Mesothelial cell of epicardium (in vitro differentiated cells): ENCODE results near the gene SLC24A5. TPM values are rescaled to one million over a fixed set of nuclear protein-coding genes. Genes with fewer than 3 reads are reported as not detected.

Experiments
- DNase-seq, 2 experiments: peaks; one replicate each; pipeline ENCODE4 v3.0.0; 2021; ENCODE audit warnings: low spot score in 2 of 2; ENCODE audit not compliant: unreplicated experiment in 2 of 2
- H3K27ac Mint-ChIP-seq: 2 replicates; pipeline ENCODE4 v1.8.0; 2021; ENCODE audit warnings: mixed read lengths
- H3K27me3 Mint-ChIP-seq: 2 replicates; pipeline ENCODE4 v1.8.0; 2021; ENCODE audit warnings: low read depth, mixed read lengths
- H3K36me3 Mint-ChIP-seq: 2 replicates; pipeline ENCODE4 v1.8.0; 2021; ENCODE audit warnings: mixed read lengths
- H3K4me1 Mint-ChIP-seq: 2 replicates; pipeline ENCODE4 v1.8.0; 2021; ENCODE audit warnings: mixed read lengths
- H3K4me3 Mint-ChIP-seq: 2 replicates; pipeline ENCODE4 v1.8.0; 2021; ENCODE audit warnings: mild to moderate bottlenecking, moderate library complexity, mixed read lengths
- H3K9me3 Mint-ChIP-seq: 2 replicates; pipeline ENCODE4 v1.8.0; 2021; ENCODE audit warnings: mixed read lengths
- CTCF ChIP-seq: fragments of 200-600 bp; sonication (generic); IDR thresholded peaks from one replicate; pipeline ENCODE4 v1.5.0; 2021; ENCODE audit warnings: antibody characterized with exemption; ENCODE audit not compliant: unreplicated experiment
- total RNA-seq: library from RNA; stranded (reverse); gene quantifications from 3 replicates; pipeline ENCODE4 v1.2.1, GENCODE V29; 2021

SLC24A5 gene
- total RNA-seq, 1 donor from 2014 or later: 0.16 TPM

- Mint-ChIP-seq H3K27me3 (peaks cover 7% of the 10 kb centered on the region), H3K27ac (peak overlapping the region; percentile 37), H3K4me1 (peaks cover 26% of the 10 kb centered on the region), H3K36me3 (no peaks in the 10 kb centered on the region), H3K9me3 (no peaks in the 10 kb centered on the region), H3K4me3 (no peak overlapping the region)
- no peak for TF ChIP-seq CTCF
- DNase-seq: no peak
These were observed 23.5 kb upstream of the SLC24A5 start for GRCh38 chr15:48097264-48097663.

- H3K4me3 Mint-ChIP-seq: no peak overlapping the region
- TF ChIP-seq CTCF: no peak
- no peak overlapping the region for H3K27ac Mint-ChIP-seq
- H3K27me3 Mint-ChIP-seq: no peaks in the 10 kb centered on the region
- H3K9me3 Mint-ChIP-seq: no peaks in the 10 kb centered on the region
- H3K4me1 Mint-ChIP-seq: peaks cover 47% of the 10 kb centered on the region
- H3K36me3 Mint-ChIP-seq: no peaks in the 10 kb centered on the region
- DNase-seq: no peak
These were observed 19.3 kb upstream of the SLC24A5 start for GRCh38 chr15:48101376-48101961.

DNA sequence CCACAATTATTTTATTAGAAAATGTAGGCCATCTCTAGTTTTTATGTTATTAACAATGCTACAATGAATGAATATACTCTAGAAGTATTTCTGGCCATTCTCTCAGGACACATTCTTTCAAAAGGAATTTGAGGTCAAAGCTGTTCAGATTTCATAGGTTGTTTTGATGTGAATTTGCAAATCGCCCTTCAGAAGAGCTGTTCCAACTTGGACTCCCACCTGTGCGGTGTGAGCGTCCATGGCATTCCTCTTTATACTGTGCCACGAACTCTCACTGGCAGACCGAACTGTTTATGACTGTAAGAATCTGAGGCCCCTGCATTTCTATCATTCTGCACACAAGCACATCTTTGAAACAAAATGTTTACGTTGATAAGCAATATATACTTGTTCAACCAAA lies 18.6 kb upstream of the SLC24A5 start:
- TF ChIP-seq CTCF: no peak
- Mint-ChIP-seq H3K36me3 (no peaks in the 10 kb centered on the region), H3K4me1 (peaks cover 49% of the 10 kb centered on the region), H3K27ac (peak overlapping the region; percentile 4), H3K9me3 (no peaks in the 10 kb centered on the region), H3K4me3 (no peak overlapping the region), H3K27me3 (no peaks in the 10 kb centered on the region)
- no peak for DNase-seq

GRCh38 chr15:48103647-48104046 lies 17.1 kb upstream of the SLC24A5 start:
- no peaks in the 10 kb centered on the region for H3K36me3 Mint-ChIP-seq
- peaks cover 53% of the 10 kb centered on the region for H3K4me1 Mint-ChIP-seq
- no peak overlapping the region for H3K27ac Mint-ChIP-seq
- no peak overlapping the region for H3K4me3 Mint-ChIP-seq
- no peak for TF ChIP-seq CTCF
- no peaks in the 10 kb centered on the region for H3K9me3 Mint-ChIP-seq
- no peak for DNase-seq
- no peaks in the 10 kb centered on the region for H3K27me3 Mint-ChIP-seq

DNA sequence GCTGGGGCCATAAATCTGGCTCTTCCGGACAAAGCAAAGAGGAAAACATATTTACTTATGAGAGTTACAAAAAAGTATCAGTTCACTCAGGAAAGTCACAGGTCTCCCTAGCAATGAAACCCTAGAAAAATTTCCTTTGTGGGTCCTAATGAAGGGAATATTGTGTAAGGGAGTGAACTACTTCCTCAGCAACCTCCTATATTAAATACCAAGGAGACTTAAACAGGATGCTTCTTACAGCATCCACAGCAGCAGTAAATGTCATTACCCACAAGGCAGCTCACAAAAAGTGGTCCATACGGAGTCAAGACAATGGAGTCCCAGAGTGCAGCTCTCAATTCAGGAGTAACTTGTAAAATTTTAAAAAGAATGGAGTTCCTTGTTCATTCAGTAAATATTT lies 14.9 kb upstream of the SLC24A5 start:
- no peak for TF ChIP-seq CTCF
- Mint-ChIP-seq H3K27ac (no peak overlapping the region), H3K9me3 (no peaks in the 10 kb centered on the region), H3K4me1 (peaks cover 55% of the 10 kb centered on the region), H3K36me3 (no peaks in the 10 kb centered on the region), H3K27me3 (no peaks in the 10 kb centered on the region), H3K4me3 (no peak overlapping the region)
- DNase-seq: no peak

DNA sequence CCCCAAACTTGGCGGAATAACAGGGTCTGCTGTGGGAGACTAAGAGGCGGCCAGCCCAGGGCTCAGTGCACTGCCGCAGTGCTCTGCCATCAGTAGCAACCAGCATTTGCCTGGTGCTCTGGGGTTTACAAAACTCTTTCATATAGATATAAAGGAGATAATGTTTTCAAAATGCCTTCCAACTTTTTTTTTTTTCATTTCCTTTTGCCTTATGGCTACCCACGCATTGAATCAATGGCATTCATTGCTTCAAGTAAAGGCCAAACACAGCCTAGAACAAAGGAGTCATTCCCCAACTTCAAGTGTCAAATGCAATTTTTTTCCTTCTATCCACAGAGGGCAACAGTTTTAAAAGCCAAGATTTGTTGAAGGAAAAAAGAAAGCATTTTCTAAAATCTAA lies 11.6 kb upstream of the SLC24A5 start:
- Mint-ChIP-seq H3K4me1 (peaks cover 36% of the 10 kb centered on the region), H3K27ac (no peak overlapping the region), H3K36me3 (no peaks in the 10 kb centered on the region), H3K4me3 (no peak overlapping the region), H3K9me3 (no peaks in the 10 kb centered on the region), H3K27me3 (no peaks in the 10 kb centered on the region)
- TF ChIP-seq CTCF: no peak
- DNase-seq: no peak
